Medulla oblongata (tissue), 1 donor: ENCODE data around the gene NRP1.

Experiments
- DNase-seq: peaks from one replicate; pipeline ENCODE4 v3.0.0-alpha.2; 2015; ENCODE audit errors: extremely low spot score

NRP1 gene

DNA sequence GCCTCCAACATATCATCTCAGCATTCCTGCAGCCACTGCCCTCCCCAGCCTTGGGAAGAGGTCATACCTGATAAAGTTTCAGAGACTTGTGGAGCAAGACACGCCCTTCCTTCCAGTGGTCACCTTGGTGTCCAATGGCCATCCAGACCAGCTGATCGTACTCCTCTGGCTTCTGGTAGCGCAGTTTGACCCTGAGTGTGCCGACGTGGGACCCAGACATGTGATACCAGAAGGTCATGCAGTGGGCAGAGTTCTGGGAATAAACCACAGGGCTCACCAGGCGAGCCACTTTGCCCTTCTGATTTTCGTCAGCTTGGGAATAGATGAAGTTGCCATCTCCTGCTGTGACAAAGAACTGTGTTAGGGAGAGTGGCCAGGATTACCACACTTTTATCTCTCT lies 148.3 kb downstream of the NRP1 start:
- no peak for DNase-seq

DNA sequence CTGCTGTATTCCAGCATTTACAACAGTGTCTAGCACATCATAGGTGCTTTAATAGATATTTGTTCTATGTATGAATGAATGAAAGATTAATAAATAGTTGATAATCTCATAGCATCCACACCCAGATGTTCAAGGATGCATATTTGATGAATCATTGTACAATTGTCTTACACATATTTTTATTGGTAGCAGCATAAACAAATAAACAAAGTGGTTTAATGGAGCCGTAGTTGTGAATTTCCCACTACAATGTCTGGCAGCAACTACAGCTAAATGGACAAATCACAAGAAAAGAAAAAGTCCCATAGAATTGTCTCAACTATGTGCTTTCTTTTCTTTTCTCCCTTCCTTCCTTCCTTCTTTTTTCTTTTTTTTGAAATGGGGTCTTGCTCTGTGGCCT lies 150.8 kb downstream of the NRP1 start:
- no peak for DNase-seq

DNA sequence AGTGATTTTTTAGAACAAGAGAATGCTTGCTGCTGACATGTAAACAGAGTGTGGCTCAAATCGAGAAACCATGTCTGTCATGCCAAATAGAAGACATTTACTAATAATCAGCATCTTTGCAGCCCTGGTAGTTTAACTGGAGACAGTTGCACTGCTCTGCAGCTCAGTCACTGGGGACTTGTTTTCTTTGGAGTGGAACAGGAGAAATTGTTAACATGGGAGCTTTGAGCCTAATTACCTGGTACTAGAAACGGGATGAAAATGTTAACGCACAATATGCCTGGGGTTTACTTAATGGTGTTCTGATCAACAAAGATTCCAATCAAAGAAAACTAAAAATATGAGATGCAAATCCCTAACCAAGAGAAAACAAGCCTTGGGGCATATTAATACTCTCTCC lies 153.5 kb downstream of the NRP1 start:
- no peak for DNase-seq

DNA sequence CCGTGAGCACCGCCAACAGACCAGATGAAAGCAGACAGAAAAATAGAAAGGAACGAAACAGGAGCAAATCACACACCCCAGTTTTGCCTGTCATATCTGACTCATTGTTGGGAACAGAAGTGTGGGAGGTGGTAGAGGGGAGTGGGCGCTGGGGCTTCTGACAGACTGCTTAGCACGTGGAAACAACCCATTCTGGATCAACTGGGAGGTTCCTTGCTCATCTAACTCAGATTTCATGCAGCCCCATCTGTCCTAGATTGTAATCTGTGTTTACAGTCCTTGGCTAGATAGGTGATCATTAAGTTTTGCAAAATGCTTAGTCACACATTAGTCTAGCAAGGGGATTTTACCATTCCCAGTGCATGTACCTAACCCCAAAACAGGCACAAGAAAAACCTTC lies 154.1 kb downstream of the NRP1 start:
- DNase-seq, result no peak

DNA sequence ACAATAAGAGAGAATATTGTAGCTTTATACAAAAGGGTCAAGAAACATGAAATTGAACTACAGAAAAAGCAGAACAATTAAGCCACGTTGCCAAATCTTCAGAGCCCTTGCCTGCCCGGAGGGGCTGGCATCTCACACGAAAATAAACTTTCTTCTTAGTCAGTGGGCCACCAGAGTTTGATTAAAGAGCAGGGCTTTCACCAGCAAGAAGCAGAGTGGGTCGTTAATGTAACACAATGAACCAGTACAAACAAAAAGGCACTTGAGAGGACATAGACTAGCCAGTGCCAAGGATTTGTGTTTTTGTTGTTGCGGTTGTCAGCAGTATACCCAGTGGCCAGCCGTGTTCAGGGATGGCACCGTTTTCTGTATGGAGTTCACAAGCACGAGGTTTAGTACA lies 155.4 kb downstream of the NRP1 start:
- no peak for DNase-seq

DNA sequence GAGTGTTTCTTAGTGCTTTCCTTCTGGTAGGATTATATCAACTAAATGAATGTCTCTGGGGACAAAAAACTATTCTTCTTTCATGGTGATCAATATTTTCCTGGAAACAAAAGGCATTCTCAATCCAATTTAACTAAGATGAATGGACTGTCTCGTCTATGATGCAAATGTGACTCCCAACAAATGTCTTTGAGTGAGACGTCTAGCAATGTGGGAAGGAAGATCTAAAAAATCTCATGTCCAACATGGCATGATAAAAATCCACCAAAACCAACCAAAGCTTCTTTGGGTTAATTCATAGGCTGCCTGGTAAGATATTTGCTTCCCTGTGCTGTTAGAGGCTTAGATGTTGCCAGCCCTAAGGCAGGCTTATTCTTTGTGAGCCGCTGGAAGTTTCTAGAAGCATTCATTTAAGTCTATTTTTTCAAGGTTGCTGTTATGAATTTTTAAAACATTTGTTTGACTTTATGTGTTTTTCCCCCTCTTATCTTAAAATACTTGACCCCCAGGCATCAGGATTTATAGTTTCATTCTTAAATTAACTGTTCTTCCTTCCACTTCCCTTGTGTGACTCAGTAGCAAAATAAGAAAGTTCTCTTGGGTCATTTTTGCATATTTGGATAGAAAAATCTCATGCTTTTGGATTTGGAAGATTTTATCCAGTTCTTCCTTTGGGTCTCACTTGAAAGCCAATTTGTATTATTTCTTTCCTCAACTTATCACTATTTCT lies 156.3 kb downstream of the NRP1 start:
- DNase-seq, result no peak

DNA sequence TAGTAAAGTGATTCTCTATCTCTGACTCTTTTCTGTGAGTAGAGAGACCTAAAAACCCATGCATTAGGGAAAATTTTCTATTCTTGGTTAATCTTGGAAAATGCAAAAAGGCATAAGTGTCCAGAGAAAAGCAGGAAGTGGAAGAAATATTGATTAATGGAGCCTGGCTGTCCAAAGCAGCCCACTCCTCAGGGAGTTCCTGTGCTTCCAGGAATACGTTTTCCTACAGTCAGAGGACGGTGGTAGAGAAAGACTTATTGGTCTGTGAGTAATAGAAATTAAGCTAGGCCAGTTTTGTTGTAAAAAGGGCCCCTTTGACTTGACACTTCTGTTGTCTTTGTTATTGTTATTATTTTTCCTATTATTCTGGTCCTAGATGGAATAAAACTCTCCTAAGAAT lies 157.8 kb downstream of the NRP1 start:
- no peak for DNase-seq

DNA sequence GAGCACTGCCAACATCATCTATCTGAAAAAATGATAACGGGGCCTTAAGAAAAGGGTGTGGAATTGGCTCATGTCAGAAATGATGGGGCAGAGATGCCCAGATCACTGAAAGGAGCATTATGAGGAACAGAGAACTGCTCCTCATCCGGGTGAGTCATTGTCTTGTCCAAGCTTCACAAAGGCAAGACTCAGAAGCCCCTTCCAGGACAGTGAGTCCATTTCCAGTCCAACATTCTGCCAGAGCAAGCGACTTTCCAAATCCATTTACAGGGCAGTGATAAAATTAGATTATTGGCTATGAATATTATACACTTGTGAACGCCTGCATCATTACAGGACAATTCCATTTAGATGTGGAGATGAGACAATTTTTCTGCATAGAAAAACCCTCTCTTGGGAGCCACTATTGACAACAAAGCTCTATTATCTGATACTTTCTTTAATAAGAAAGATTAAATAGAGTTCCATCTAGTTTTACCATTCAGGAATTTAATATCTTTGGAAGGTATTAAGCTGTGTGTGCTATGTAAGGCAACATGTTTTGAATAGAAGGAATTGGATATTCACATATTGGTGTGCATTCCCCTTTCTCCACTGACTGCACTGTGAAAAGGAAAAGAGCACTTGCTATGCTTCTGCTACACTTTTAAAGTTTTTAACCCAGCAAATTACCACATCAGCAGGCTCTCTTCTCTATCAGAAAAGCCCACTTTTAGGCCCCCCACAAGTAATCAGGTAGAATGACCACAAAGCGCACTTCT lies 159.6 kb downstream of the NRP1 start:
- no peak for DNase-seq

DNA sequence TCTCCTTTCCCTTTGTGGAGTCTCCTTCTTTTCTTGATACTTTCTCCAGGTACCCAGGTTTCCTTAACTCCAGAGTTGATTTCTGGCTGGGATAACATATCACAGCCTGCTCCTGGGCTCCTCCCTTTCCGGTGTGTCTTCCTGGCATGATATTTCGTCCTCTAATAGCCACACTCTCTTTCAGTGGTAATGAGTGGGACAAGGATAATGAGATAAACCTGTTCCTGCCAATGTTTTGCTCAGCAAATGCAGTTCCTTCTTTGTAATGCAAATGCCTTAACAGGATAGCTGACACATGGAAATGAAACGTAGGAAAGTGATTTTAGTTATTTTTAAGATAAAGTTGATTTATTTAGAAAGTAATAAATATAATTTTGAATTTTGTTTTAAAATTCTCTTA lies 168.6 kb downstream of the NRP1 start:
- no peak for DNase-seq

DNA sequence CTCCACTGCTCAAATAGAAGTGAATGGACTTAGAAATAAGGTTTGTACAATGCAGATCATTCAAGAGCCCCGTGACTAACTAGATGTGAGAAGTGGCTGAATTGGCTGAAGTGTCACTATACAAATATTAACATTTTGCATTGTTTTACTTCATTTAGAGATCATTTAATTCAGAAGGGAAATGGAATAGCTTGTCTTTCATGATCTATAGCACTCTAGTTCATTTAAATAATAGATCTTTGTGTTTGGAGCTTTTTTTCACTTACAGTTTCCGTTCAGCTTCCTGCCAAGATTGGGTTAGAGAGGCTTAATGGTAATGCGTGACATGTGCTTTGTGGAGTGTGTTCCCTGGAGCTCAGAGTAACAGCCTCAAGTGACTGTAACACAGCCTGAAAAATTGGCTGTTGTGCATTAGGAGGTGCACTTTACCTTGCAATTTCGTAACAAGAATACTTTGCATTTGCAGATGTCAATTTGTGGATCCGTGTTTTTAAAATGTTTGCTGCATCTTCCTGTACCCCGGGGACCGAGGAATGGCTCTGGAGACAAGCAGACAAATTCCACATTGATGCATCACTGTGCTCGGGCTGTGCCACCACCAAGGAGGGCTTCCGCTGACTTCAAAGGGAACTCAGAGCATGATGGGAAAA lies 170.3 kb downstream of the NRP1 start:
- DNase-seq, result no peak

DNA sequence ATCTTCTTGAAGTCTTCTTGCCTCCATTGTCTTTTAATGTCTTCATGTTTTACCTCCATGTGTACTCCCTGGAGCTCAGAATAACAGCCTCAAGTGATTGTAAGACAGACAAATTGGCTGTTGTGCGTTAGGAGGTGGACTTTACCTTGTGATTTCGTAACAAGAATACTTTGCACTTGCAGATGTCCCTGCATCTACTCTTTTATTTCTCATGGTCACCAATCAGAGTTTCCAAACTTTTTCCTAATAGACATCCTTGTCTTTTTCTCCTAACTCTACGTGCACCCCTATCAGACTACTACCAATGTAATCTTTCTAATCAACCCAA lies 172.3 kb downstream of the NRP1 start:
- DNase-seq, result no peak

DNA sequence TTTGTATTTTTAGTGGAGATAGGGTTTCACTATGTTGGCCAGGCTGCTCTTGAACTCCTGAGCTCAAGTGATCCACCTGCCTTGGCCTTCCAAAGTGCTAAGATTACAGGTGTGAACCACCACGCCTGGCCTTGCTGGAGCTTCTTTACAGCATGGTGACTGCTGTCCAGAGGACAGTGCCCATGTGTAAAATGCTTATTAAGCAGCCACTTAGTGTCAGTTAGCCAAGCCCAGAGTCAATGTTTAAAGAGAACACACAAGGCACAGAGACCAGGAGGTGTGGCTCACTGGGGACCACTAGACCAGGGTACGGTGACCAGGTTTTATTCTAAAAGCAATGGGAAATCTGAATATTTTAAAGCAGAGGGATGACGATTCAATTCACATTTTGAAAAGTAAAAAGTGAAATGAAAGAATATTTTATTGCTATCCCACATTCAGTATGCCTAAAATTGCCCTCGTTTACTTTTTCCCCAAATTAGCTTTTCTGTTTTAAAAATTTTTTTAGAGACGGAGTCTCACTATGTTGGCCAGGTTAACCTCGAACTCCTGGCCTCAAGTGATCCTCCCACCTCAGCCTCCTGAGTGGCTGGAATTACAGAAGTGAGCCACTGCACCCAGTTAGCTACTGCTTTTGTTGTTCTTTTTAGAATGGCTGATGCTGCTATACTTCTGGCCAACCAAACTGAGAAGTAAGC lies 172.8 kb downstream of the NRP1 start:
- no peak for DNase-seq

DNA sequence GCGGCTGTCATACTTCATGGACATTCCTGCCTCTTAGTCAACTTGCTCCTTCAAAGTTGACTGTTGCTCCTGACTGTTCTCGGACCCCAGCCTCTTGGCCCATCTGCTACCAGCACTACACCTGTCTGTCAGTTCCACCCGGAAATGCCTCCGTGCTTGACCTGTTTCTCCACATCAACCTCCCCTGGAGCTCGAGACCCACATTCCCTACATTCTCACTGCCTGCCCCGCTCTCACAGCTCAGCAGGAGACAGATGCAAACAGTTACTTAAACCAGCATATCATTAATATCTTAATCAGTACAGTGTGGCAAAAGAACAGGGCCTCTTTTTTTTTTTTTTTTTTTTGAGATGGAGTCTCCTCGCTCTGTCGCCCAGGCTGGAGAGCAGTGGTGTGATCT lies 174.3 kb downstream of the NRP1 start:
- DNase-seq, result no peak

DNA sequence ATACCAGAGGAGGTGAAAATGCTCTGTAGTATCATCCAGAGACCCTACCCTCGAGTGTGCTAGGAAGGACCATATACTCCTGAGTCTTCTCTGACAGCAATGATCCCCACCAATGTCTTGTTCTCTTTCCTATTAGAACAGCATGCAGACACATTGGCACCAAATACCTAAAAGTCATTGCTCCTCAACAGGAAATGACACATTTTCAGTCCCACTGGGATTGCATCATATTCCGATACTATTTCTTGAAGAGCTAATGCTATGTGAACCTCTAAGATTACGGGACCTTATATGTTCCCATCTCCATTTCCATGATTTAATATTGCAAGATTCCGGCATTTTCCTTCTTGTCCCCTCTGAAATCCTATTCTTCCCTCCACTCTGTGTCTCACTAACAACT lies 177.4 kb downstream of the NRP1 start:
- DNase-seq, result no peak

DNA sequence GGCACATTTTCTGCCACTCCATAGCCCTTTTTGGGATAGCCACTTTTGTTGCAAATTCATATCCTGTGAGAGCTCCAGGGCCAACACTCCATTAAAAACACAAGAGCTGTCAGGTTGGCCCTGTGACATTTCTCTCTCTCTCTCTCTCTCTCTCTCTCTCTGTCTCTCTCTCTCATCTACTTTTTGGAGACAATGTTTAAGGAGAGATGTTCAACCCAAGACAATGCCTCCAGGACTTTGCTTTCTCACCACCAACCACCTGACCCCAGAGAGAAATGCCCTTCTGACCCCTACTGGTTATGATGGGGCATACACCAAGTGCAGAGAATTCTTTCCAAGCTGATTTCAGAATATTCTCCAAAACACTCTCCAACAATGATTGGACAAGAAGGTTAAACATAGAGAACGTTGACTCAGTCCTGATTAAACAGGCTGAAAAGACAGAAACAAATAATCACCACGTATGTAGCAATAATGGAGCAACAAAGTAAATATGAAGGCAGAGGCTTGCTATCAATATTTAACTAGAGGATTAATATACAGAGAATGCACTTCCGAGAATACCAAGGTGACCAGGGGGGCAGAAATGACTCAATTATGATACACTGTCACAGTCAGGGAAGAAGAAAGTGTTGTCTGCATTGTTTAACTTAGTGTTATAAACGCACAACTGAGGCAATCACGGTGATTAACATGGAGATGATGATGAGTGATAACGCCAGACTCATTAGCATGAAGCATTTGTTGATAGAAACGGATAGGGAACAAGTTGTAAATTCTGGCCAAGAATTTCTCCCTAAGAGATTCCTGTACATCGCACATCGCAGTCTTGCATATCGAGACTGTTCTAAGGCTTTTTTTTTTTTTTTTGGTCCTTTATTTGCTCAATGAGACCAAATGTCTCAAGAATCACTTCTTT lies 178.5 kb downstream of the NRP1 start:
- peak; percentile 18 for DNase-seq

DNA sequence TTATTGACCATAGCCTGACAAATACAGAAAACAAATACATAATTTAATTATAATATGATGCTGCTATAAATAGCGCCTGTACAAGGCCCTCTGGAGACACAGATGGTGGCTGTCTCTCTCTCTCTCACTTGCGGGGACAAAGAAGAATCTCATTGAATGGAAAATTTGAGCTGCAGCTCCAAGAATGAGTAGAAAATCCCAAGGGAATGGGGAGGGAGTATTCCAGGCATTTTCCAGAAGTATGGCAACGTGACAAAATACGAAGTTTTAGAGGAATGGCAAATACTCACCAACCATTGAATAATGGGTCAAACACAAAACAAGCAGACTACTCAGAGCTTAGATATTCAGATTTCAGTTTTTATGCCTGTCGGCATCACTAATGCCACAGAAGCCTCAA lies 179.9 kb downstream of the NRP1 start:
- DNase-seq, result no peak

DNA sequence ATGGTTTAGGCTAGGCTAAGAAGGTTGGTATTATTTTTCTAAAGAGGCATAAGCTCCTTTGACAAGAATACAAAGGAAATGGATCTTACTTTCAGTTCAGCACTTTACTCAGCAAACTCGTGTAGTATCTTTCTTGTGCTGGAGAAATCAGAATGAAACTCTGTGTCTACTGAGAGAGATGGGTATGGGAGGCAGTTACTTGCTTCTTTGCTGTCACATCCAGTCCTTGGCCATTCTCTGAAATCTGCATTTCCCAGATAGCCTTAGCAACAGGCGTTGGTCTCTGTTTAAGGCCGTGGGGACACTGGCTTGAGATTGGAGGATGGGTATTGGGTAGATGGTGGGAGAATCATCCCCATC lies 180.5 kb downstream of the NRP1 start:
- DNase-seq, result no peak

DNA sequence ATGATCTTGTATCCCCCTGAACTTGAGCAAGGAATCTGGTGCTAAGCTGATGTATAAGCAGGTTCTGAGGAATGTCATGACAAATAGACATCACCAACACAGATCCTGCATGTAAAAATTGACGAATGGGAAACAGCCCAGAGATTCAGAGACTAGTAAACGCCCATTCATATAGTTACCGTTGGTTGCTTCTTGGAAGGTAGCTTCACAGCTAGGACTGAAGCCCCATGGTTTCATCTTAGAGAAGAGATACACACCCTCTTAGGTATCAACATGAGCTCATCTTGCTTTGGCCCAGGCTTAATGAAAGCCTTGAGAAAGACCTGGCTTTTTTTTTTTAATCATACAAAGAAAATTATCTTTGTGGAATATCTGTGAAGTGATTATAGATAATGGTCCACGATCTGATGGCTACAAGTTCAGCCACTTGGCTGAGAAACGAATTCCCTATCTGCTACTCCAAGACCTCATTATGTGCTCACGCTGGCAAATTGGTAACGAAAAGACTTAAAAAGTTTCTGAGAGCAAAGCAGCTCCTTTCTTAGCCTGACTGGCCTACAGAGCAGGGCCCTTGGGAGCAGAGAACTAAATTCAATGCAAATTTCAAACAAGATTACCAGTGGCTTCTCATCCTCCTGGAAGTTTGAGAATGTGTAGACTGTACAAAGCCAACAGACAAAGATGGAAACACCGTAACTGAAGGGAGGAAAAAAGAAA lies 181.1 kb downstream of the NRP1 start:
- no peak for DNase-seq

DNA sequence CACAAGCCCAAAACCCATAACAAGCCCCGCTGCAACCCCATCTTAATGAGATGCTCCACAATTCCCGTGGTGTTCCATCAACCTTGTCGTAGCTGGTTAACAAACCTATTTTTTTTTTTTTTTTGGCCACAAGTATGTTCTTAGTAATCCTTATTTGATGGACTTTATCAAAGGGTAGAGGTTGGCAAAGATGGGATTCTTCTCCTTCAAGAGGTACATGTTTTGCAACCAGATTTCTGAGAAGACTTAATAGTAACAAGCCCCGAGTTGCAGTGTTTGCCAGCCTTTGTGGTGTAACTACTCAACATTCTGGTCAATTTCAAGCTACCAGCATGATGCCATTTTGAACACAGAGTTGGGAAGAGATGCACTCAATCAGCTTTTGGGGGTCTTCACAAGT lies 181.7 kb downstream of the NRP1 start:
- DNase-seq, result no peak

DNA sequence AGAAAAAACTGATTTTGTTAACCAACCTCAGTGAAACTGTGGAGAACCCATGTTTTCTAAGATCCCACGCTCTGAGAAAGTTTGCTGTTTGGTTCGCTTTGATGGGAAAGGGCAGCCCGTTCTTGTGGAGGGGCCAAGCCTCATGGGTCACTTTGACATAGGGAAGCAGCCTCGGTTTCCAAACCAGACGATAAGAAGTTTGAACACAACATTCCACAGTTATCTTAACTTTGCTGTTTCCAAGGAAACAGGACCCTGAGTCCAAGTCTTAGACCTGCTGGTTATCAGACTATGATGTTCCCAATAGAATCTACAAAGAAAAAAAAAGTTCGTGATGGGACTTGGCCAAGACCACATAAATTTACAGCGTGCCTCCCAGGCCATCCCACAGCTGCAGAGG lies 182.3 kb downstream of the NRP1 start:
- no peak for DNase-seq

DNA sequence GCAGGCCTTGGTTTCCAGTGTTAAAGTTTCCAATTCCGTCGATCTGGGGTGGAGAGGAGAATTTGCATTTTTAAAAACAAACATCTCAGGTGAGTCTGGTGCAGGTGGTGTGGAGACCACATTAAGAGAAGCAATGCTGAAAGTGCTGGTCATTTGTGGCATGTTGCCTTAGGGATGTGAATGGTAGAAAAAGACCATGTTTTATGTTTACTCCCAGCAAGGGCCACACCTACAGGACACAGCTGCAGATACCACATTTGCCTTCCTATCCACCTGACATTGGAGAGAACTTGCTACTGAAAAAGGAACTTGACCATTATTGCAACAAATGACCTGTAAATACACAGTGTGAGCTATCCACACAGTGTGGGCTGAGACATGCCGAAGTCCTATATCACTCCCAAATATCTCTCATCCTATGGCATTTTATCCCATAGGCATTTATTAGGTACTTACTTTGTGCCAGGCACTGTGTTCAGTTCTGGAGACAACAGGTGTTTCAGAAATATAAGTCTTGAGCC lies 183.1 kb downstream of the NRP1 start:
- no peak for DNase-seq
